ENCODE measurements around the gene ZNF692.

DNA sequence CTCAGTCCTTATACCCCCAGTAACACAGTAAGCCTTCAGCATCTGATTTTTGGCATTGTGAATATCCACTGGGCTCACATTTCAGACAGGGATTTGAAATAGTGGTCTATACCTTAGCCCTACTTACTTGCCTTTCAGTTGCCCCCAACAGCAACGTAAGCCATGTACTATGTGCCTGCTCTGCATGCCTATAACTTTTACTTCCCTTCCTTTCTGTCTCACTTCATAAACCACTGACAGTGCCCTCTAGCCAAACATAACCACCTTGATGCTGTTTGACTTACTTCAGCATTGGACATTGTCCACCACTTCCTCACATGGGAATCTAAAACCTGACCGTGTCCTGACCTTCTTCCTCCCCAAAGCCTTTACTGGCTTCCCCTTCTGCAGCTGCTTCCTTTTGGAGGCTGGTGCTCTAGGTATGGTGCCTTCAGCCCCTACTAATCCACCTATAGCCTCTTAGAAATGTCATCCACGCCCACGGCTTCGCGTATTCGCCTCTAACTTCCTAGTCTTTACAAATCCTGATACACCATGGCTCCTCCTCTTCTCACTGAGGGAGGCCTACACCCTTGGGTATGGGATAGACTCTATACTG lies 24.4 kb downstream of the ZNF692 start:
- TF ChIP-seq CTCF (IDR thresholded peaks at IDR 0.05 in 4 of 5, conservative IDR thresholded peaks at IDR 0.05 in 1 of 5), result no peak
- TF ChIP-seq POLR2A (IDR thresholded peaks at IDR 0.05), result no peak

Data from gastrocnemius medialis (tissue), 4 donors.